NCI-H2171 (cell line): ENCODE data around the gene GCH1.
"Not testable (repeated sequence)": the region's sequence is repeated elsewhere in the genome, so short reads cannot be mapped to it uniquely, and the experiment has no call there.

Experiments used
- DNase-seq: peaks from one replicate; lab custom pipeline; 2025; lab: John Stamatoyannopoulos, UW

The GCH1 gene

DNA sequence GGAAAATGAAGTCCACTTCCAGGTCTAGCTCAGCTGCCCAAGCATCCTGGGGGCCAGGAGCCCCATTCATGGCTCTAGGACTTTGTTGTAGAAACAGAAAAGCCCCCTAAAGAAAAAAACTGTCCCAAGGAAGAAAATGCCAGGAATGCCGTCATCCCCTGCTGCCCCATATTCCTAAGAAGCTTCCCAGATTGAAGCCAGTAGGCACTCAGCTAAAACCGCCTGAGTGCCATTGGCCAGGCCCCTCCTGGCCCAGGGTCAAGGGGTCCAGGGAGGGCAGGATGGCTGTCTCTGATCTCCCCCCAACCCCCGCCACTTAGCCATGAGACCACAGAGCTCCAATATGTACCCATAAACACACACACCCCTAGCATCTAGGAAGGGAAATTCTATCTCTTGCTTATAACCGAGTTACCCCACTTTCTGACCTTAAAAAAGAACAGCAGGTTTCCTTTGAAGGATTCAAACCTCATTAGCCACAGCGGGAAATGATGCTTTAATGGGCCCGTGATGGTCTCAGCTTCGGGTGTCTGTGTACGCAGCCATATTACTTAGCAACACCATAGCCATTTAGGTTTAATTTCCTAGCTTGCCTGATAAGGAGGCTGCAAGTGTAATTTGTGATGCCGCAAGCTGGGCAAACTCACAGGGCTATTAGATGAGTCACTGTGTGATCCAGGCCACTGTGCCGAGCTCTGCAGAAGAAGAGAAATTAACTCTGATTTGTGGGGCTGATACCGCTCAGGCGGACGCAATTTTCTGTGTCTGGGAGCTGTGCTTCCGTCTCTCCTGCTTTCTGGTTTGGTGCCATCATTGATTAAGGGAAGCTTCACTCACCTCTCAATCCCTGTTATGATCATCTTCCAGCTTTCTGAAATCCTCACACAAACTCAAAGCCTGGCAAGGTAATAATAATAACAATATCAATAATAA lies 84.2 kb downstream of the GCH1 start:
- no peak for DNase-seq

DNA sequence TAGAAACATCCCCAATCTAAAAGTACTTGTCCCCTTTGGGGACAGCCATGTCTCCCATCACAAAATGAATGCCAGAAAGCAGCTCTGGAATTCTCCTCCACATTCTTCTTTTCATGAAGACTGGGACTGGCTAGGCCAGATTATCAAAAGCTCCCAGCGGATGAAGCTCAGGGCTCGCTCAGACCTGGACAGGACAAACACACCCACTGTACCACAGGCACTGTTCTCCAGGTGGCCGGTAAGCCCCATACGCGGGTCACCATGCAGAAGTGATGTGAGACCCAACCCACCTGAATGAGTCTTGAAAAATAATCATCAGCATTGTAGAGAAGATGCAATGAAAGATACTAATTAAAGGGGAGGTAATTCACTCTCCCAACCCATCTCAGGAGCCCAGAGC lies 85.1 kb downstream of the GCH1 start:
- DNase-seq = no peak

DNA sequence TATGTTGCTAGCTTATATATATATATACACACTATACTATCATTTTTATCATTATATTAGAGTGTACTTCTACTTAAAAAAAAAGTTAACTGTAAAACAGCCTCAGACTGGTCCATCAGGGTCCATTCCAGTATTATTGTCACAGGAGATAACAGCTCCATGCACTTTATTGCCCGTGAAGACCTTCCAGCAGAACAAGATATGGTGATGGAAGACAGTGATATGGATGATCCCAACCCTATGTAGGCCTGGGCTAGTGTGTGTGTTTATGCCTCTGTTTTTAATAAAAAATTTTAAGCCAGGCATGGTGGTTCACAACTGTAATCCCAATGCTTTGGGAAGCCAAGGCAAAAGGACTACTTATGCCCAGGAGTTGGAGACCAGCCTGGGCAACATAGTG lies 86.2 kb downstream of the GCH1 start:
- DNase-seq = no peak

DNA sequence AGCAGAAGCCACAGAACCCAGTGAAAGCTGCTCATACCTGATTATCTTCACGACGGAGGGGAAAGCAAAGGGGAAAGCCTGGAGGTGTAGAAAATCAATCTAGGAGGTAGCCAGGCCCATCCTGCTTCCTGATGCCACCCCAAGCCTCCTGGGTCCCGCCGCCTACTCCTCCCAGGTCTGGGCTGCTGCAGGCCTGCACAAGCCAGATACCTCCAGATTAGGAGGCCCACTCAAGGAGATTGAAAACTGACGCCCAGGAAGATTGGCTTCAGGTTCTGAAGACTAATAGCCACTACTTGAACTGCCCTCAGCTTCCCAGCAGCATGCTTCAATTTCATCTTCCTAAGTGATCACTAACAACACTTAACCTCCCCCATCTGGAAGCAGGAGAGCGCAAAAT lies 87.1 kb downstream of the GCH1 start:
- no peak for DNase-seq

DNA sequence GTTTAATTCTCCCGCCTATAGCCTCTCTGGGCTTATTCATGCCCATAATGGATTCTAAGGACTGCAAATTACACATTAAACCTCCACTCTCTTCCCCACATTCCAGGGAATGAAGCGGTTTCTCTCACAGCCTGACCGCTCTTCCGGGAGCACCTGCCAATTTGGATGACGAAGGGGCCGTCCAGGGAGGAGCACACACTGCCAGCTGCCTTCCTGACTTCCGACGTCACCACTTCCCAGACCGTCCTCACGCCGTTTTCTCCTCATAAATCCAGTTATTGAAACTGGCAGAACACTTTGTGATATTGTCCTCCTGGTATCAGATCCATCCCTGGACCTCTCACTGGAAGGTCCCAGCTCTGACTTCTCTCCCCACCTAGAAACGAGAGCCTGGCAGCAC lies 87.6 kb downstream of the GCH1 start:
- no peak for DNase-seq

DNA sequence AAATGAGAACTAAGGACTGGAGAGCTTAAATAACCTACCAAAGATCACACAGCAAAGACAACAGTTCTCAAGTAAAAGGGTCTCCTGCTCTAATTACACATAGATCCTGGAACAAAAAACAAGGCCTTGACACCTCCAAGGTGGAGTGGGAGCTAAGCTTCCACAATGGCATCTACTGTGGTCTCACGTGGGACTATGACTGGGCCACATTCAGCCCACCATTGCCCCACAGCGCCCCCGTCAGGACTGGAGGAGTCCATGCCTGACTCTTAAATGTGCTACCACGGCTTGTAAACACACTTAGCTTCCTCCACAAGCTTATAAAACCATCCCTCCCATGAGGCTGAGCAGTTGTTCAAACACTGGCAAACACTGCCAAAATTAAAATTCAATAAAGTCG lies 88.5 kb downstream of the GCH1 start:
- DNase-seq = no peak

DNA sequence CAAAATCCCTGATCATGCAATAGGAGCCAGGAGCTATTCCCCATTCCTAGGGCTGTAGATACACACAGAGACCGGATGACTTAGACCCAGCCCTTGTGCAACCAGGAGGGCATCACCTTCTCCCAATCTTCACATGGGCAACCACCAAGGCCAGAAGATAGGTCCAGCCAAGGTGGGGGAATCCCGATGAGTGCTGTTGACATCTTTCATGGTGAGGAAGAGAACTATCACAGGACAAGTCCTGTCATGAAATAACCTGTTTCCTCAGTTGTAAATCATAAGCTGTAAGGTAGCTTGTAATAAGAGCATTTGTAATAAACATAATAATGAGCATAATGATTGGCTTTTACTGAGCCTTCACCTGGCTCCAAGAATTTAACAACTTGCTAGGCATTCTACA lies 89.5 kb downstream of the GCH1 start:
- no peak for DNase-seq

DNA sequence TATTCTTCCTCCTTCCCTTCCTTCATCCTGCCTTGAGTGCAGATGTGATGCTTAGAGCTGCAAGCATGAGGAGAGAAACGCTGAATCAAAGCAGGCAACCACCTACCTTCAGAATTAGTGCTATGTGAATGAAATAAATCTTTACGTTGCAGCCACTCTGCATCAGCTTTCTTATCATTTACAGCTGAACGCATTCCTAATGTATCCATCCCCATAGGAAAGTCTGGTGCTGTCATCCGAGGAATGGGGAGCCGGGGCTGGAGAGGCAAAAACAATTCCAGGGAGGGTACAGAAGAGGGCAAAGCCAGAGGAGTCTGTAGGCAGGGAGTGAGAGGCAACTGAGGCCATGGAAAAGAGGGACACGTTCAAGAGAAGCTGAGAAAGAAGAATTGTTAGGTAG lies 90.0 kb downstream of the GCH1 start:
- no peak for DNase-seq

DNA sequence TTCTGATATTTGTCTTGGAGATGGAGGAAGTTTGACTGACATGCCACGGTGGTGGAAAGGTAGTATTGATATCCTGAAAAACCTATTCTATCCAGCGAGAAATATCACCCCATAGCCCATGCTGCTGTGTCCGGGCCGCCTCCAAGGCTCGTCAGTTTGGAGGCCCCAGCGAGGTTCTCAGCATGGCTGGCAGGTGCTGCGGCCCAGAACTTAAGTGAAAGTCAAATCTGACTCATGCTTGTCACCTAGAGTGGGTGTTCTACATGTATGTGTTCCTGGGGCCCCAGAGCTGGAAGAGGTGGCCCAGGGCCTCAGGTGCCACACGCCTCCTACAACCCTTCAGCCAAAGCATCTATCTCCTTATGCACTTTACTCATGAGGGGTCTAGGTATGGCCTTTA lies 92.9 kb downstream of the GCH1 start:
- DNase-seq = no peak

DNA sequence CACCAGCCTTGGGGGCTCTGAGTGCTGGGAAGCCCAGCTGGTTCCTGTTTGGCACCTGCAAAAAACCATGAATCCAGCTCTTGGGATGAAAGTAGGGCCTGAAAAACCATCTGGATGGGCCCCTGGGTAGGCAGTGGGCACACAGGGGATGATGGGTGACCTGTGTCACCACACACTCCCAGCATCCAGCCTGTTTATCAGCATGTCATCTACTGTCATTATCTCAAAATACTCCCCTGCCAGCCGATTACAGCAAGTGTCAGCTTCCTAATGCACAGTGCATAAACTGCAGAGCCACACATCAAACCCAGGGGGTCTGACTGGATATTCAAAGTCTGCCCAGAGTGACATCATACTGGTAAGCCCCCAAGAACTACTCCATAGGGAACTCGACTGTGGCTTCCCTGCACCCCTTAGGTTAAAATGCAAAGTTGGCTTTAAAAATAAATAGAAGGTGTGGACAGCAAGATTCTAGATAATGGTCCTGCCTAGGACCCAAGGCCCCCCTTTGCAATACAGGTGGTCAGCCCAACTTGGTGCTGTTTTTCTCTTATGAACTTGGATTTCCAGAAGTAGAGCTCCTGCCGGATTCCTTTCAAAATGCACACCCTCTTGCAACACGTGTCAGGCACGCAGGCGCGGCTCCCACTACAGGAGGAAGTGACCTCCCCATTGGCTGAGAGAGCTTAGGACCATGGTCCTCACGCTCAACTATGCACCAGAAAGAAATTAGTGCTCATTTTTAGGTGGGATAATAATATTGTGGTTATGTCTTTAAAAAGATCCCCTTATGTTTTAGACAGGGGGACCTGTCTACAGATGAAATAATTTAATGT lies 94.1 kb downstream of the GCH1 start:
- DNase-seq = no peak

DNA sequence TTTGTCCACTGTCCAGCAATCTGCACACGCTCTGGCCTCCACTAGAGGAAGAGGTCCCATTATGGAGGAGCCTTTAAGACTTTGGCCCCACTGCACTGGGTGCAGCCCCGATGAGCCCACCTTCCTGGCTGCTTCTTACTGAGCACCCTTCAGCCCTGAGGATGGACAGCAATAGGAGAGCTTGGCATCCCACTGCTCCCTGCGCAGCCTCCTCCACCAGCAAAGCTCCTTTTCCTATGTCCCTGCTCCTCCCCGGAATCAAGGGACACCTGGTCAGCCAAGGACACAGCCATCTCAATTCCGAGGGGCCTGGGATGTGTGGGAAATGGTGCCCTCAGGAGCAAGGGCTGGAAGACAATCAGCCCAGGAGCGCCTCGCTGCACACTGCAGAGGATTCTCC lies 94.7 kb downstream of the GCH1 start:
- DNase-seq = no peak

DNA sequence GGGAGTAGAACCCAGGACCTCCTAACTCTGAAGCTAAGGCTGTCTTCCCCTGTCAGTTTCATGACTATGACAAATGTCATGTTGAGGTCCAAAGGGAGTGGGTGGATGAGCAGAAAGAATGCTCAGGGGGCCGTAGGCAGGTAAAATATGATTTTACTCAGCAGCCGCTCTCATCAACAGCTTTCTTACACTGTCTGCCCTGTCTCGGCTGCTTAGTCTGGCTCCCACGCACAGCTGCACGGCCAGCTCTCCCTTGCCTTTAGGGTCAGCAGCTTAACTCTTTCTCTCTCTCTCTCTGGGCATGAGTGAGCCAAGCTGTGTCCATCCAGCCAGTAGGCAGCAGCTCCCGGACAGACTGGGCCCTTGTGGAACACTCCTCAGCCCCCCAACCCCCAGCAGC lies 95.2 kb downstream of the GCH1 start:
- no peak for DNase-seq

DNA sequence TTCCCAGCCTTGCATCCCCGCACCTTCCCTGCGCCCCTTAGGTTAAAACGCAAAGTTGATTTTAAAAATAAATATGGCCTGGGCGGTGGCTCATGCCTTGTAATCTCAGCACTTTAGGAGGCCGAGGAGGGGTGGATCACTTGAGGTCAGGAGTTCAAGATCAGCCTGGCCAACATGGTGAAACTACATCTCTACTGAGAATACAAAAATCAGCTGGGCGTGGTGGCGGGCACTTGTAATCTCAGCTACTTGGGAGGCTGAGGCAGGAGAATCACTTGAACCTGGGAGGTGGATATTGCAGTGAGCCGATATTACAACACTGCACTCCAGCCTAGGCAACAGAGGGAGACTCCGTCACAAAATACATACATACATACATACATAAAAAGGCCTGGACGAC lies 96.0 kb downstream of the GCH1 start:
- DNase-seq = no peak

DNA sequence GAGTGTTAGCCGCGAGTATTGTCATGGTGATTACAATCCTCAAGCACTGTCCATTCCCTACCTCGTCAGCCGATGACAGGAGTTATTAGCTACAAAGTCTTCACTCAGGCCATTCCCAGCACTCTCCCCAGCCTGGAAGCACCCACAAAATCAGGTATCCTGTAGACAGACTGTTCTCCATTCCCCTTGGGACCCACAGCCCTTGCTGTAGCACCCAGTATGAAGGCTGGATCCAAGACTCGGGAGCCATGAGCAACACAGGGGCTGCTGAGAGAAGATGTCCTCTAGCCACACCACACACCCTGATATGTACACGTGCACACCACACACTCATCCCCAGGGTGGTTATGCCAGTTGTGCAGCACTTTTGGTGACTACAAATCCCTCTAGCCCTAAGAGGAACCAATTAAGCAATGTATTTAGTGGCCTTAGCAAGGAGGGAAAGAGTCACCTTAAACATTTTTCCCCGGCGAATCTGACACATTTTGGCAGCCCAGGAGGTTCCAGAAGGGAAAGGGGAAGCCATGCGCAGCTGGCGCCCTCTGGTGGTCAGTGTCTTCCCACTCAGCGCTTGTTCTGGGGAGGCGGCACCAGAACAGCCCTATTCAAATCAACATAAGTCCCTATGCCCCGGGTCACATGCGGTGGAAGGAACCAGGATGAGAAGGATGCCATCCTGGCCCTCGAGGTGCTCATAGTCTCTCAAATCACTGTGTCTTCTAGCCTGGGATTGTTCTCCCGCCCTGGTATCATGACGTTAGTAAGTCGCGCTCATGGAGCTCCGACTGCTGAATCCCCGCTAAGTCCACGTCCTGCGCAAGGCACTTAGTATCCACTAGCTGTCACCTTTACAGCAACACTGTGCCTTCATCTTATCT lies 96.9 kb downstream of the GCH1 start:
- peak; percentile 66 for DNase-seq

DNA sequence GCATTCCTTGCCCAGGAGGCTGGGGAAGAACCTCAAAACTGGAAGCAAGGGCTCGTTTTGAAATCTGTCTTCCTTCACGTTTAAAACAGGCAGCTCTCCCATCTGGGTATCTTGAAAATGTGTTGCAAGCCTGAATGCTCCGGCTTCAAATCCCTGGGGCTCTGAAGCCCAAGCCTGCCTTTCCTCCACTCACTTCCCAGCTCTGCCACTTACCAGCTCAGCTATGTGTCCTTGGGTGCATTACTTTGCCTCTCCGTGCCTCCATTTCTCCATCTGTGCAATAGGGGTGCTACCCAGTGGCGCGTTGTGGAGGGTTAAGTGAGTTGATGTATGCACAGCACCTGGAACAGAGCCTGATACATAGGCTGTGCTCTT lies 97.6 kb downstream of the GCH1 start:
- no peak for DNase-seq

DNA sequence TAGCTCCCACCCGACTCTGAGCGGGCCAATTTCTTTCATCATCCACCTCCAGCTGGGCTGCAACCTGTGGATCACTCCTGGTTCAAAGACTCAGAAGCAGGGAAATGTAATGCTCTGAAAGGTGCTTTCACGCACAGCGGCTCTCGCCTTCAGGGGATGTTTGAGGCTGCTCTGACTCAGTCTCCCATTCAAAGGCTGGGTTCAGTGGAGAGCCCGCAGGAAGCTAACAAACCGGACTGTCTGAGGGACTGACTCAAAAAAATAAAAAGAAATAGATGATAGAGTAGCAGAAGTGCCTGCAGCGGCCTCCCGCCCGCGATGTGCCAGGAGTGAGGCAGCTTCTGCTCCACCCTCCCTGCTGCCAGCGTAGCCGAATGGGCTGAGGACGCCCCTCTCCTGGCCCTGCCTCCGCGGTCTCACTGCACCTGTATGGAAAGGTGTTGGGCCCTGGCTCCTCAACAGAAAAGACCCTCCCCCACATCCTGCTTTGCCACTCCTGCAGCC lies 98.0 kb downstream of the GCH1 start:
- DNase-seq = peak; percentile 30

DNA sequence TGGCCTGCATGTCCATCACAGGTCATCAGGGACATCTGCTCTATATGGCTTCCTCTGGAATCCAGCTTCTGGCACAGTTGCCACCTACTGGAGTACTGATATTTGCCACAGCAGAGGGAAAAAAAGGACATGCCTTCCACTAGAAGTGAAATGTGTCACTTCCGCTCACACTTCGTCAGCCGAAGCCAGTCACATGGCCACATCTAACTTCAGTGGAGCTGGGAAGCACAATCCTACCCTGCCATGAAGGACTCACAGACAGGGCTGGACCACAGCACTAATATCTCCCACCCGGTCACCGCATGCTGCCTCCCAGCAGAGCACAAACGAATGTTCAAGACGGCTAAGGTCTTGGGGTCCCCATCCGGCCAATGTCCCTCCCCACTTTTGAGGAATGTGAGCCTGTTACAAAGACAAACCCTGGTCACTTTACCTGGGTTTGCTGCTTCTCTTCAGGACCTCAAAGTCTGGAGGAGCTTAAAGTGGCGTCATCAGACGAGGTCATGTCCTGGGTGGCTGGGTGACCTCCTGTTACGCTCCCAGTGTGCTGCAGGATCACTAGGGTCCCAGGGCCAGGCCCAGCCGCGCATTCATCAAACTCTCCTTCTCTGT lies 98.6 kb downstream of the GCH1 start:
- DNase-seq = no peak

DNA sequence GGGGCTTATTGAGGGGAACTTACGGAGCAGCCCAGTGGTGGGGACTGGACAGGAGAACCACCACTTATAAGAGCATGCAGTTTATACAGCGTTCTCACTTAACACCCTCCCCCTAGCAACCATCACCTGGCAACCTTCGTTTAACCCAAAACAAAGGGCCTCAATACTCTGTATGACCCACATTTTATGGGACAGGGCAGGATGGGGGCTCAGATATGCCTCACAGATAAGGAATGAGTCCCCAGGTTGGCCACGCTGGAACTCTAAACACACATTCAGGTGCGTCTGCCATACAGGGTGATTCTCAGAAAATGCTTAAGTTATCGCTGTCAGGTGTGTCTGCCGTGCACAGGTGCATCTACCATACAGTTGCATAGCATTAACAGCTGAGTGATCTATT lies 99.2 kb downstream of the GCH1 start:
- DNase-seq = no peak

DNA sequence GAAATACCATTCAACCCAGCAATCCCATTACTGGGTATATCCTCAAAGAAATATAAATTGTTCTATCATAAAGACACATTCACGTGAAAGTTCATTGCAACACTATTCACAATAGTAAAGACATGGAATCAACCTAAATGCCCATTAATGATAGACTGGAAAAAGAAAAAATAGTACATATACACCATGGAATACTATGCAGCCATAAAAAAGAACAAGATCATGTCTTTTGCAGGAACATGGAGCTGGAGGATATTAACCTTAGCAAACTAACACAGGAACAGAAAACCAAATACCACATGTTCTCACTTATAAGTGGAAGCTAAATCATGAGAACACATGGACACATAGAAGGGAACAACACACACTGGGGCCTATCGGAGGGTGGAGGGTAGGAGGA lies 101.1 kb downstream of the GCH1 start:
- DNase-seq = not testable (repeated sequence)

DNA sequence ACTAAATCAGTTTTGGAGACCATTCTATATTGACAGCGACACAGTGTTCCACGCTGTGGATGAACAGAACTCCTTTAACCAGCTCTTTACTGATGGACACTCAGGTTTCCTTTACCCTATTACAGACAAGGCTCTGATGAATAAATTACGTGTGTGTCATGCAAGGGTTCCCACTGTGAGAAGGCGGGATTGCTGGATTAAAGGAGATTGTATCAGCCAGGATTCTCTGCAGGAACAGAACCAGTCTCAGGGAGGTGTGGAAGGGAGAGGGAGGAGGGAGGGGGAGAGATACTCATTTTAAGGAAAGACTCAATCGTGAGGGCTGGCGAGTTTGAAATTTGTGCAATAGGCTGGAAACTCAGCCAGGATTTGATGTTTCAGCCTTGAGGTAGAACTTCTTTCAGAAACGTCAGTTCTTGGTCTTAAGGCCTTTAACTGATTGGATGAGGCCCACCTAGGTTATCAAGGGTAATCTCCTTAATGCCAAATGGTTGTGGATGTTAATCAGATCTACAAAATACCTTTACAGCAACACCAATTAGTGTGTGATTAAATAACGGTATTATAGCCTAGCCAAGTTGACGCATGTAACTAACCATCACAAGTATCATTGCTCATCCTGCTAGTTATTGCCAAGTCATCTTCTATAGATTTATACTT lies 104.0 kb downstream of the GCH1 start:
- no peak for DNase-seq

DNA sequence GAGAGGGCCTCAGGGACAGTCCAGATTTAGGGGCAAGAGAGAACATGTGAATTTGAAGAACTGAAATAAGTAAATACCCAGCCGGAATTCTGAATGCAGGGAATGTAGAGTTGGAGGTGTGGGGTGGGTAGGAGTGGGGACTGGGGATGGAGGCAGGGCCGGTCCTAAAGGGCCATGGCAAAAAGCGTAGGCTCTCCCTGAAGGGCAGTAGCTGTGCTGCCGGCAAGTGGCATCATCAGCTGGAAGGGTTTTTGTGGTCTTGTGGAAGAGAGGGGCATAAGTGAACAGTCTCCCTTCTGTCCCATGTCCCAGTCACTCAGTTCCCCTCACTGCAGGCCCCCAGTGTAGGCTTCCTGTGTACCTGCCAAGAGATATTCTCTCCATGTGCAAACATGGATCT lies 104.6 kb downstream of the GCH1 start:
- no peak for DNase-seq
